ENCODE data around the gene TMEM269.
"Not testable (repeated sequence)": the region's sequence is repeated elsewhere in the genome, so short reads cannot be mapped to it uniquely, and the experiment has no call there.

TMEM269 gene

DNA sequence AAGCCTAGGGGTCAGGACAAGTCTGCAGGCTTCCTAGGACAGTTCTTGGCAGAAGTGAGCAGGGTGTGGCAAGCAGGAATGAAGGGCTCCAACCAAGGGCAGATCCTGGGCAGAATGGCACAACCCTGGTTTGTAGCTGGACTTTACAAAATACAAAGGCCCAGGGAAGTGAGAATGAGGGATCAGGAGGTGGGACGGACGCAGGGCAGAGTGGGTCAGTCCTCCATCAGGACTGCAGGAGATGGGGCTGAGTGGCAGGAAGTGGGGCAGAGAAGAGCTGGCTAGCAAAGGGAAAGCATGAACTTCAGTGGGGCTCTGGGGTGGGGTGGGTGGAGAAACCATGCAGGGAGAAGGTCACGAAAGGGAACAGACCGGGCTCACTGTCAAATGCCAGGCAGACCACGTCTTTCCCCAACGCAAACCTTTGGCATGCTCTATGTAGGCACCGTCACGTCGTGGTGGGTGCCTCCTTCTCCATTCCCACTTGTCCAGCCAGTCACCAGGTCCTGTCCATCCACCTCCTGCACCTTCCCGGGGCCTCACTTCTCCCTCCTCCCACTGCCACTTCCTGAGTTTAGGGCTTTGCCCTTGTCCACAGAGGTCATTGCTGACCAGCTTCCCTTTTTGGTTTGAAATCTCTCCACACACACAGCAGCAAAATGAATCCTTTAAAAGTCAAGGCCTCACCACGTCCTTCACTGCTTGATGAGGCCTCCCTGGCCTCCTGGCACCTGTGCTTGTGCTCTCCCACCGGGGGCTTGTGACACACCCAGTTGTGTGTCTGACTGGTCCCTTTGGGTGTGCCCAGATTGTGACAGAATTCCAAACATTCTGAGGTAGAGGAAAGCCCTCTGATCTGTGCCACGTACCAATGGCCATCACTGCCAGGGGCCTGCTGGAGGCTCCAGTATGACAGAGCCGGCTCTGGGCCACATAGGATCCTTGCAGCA, 36.1 kb upstream of the TMEM269 start:
- DNase-seq: no peak

DNA sequence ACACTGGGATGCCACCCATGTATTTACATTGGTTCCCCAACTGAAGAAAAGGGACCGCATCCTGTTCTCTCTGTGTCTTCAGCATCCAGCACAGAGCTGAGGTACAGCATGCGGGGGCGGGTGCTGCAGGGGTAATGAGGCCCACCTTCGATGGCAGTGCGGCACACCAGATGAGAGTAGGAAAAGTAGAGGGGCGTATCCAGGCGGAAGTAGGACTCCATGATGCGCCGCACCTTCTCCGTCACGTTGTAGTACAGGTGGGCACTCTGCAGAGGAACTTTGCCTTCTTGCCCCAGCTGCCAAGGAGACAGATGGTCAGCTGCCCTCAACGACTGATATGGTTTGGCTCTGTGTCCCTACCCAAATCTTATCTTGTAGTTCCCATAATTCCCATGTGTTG, 34.8 kb upstream of the TMEM269 start:
- DNase-seq: no peak

DNA sequence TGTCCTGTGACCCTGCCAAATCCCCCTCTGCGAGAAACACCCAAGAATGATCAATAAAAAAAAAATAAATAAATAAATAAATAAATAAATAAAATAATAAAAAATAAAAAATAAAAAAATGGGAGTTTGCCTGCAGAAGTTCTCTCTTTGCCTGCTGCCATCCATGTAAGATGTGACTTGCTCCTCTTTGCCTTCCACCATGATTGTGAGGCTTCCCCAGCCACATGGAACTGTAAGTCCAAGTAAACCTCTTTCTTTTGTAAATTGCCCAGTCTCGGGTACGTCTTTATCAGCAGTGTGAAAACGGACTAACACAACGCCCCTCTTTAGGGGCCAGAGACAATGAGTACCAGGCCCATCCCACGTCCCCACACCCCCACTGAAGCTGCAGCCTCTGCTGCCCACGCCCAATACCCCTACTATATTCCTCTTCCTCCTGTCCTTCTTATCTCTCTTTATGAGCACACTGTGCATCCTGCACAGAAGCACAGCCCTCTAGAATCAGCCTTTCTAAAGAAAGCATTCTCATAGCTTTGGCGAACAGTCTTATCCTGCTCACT, 33.2 kb upstream of the TMEM269 start:
- DNase-seq: not testable (repeated sequence)

DNA sequence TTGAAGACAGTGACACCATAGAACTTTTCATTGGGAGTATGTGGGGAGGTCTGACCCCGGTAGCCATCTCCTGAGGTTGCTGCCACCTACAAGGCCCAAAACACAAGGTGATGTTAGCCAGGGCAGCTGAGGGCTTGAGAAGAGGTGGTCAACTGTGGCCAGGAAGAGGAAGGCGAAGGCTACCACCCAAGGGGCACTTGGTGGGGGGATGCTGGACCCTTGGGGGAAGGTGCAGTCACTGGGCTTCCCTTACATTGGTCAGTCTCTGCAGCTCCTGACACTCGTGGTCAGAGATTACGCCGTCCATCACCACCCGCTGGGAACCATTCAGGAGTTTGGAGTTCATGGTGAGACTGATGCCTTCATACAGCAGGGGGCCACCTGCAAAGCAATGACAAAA, 32.5 kb upstream of the TMEM269 start:
- no peak for DNase-seq

DNA sequence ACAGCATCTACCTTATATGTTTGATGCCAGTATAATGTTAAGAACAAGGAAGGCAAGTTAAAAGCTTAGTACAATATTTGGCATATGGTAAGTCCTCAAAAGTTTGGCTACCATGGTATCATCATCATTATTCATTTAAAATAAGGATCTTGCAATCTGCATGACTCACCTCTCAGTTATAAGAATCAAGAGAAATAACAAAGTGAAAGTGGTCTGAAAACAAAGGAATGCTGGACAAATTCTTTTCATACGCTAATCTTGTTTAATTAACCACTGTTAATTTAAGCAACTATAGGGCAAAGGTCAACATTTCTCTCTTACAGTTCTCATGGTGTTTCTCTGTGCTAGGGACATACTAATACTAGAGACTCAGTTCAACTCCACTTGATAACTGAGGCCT, 31.7 kb upstream of the TMEM269 start:
- no peak for DNase-seq

DNA sequence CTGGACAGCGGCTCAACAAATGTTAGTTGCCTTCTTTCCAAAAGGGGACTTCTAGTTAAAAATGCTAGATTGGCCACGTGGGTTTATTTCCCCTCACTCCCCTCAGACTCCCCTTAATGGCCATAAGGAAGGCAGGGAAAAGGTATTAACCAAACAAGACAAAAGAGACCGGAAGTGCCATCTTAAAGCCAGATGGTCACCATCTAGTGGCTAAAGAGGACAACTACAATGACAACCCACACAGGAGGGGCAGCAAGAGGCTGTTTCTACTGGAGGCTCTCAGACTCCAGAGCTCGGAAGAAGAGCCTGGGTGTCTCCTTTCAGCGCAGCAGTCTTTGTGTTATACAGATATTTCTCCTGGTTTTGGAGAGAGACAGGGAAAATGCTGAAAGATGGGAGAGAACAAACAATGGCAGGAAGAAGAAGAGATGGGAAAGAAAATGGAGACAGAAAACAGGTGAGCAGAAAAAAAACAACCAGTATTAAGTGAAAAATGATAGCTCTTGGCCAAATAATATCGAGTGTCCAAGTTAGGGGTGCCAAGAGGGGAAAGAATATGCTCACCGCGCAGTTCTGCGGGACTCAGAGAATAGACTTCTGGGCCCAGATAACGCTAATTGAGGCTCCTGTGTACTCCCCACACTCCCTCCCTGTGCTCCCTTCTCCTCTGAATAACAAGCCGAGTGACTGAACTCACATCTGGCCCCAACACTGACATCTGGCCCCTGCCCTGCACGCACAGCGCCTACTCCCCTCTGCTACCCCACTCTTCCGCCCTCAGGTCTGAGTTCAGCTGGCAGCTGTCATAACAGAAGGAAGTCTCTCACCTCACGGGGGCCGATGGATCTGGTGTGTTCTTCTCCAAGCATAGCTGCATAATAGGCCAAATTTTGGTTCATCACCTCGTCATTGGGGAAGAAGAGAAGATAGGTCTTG, 27.6 kb upstream of the TMEM269 start:
- DNase-seq: no peak

DNA sequence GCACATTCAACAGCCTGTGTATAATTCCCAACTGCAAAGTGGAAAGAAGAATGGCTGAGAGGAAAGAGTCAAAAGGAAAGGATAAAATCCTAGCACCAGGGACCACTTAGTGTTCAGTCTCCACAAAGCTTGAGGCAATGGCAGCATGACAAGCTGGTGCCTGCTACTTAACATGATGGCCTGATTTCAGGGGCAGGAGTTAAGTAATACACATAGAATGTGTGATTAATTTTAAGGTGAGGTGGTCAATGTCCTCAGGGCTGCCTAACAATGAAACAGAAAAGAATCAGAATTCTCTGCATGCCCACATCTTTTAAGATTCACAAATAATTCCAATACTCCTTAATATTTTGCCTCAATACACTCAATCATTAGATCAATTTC, 26.9 kb upstream of the TMEM269 start:
- DNase-seq: no peak

DNA sequence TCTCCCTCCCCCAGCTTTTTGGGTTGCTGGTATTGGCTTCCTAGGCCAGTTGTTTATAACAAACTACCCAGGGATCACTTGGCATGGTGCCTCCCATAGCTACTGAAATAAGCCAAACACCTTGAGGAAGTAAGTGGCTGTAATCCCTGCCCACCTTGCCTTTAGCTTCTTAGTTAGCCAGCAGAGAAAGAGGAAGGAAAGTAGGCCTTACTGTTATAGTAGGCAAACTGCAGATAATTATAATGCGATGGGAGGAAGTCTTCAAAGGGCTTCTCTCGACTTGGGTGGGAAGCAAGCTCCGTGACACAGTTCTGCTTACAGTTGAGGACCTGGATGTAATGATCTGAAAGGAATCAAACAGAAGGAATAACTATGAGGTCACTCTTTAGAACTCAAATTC, 26.1 kb upstream of the TMEM269 start:
- no peak for DNase-seq

DNA sequence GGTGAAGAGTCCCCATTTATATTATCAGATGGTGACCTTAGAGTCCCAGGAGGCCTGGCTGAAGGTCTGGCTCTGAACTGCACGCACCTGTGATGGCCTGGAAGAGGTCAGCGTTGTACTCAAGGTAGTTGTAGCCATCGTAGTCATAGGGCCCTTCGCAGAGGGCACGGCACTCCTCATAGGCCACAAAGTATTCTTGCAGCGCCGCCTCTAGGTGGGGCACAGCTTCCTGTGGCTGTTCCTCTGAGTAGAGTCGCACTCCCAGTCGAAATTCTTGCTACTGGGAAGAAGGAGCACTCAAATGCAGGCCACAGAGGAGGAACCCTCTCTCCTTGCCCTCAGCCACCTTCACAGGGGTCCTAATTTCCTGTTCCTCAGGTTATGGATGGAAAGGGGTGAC, 25.7 kb upstream of the TMEM269 start:
- no peak for DNase-seq

DNA sequence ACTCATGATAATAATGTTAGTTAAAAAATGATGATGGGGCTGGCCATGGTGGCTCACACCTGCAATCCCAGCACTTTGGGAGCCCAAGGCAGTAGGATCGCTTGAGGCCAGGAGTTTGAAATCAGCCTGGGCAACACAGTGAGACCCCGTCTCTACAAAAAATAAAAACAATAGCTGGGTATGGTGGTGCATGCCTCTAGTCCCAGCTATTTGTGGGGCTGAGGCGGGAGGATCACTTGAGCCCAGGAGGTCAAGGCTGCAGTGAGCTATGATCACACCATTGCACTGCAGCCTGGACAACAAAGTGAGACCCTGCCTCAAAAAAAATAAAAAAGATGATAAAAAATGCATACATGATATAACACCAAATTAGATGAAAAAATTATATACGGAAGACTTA, 23.2 kb upstream of the TMEM269 start:
- no peak for DNase-seq

DNA sequence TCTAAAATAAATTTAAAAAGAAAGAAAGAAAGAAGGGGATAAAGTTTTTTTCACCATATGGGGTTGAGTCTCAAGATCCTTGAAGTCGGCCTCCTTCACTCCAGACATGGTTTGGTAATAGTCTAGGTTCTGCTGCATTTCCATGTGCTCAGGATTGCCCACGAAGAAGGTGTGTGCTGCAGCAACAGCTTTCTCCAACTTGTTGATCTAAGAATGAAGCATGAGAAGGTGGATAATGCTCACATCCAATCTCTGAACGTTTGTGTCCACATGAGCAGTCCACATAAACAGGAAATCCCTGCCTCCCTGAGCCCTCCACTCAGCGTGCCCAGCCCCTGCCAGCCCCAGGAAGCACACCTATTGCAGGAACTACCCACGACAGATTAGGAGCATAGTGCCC, 22.5 kb upstream of the TMEM269 start:
- no peak for DNase-seq

DNA sequence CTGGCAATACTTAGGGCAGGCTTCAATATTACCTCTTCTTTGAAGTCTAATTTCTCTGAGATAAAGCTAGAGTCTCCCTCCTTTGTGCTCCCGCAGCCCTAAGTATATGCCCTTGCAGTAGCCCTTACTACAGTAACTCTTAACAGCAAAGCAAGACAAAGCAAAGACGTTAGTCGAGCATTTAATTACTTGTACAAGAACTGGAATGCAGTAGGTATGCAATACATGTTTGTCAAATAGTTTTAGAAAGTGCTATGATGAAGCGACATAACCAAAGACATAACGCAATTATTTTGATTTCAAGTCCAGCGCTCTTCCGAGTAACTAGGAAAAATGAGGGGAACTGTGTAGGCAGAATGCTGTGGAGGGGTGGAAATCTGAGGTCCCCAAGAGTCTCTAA, 19.5 kb upstream of the TMEM269 start:
- no peak for DNase-seq

DNA sequence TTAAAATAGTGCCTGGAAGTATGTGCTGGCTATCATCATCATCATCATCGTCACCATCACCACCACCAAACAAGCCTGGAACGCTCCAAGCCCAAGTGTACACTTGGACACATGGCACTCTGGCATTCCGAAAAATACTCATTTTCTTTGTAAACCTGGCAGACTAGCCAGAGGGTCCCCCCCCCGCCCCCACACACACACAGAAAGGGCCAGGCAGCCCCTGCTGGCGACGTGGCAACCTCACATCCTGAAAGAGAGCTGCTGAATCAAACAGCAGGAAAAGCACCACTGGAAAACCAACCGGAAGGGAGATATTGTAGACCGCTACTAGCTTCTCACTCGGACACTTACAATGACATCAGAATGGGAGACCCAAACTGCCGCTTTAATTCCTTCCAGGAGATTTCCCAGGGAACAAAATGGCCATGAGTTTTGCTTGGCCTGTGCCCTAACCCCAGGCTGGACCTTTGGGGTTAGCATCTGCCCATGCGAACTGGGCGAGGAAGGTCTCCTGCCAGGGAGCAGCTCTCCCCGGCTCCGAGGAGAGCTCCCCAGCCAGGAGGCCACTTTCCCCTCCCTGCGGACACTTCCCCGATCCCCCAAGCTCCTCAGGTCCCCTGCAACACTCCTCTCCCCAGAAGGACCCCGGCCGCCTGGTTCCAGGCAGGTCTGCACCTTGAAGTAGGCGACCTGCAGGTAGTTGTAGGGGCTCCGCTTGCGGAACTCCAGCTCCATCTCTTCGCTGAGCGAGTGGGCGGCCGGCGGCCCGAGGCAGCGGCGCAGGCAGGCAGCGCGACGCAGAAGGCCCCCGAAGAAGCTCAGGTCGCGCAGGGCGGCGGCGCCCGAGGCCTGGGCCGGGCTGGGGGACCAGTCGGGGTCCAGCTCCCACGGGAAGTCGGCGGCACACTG, 18.7 kb upstream of the TMEM269 start:
- peak; percentile 21 to 40 for DNase-seq

DNA sequence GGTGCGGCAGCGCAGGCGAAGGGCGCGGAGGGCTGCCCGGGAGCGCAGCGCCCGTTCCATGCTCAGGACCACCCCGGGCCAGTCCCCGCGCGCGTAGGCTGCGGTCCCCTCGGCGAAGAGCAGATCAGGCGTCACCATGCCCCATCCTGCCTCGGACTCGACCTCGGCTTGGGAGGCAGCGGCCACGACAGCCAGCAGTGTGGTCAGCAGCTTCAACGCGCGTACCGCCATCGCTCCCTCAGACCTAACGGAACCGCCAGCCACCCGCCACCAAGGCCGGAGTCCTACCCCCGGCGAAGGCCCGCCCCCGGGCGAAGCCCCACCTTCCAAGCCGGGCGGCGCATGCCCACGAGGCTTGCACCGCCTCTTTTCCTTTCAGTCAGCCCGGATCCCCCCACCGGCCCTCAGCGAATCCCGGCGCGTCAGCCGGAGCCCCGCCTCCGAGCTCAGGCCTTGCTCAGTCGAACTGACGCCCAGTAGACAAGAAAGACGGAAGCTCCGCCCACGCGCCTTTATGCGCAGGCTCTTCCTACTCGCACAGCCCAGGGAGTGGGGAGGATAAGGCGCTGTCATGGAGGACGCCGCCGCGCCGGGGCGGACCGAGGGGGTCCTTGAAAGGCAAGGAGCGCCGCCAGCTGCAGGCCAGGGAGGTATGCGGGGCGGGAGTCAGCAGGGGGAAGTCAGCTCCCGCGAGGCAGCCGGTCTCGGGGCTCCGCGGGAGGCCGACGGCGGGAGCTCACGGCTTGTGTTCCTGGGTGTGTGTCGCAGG, 17.9 kb upstream of the TMEM269 start, which contains the start of the genes C1orf50 and P3H1:
Gene C1orf50, plus strand, starts transcription at position 509 of the 769 bp plus-strand sequence. Its CDS starts 63 bp downstream, at position 572.
Gene P3H1, minus strand, starts transcription at position 288 of the 769 bp plus-strand sequence. Its CDS starts 57 bp downstream, at position 231.
- peak; percentile 99 to 100 for DNase-seq

DNA sequence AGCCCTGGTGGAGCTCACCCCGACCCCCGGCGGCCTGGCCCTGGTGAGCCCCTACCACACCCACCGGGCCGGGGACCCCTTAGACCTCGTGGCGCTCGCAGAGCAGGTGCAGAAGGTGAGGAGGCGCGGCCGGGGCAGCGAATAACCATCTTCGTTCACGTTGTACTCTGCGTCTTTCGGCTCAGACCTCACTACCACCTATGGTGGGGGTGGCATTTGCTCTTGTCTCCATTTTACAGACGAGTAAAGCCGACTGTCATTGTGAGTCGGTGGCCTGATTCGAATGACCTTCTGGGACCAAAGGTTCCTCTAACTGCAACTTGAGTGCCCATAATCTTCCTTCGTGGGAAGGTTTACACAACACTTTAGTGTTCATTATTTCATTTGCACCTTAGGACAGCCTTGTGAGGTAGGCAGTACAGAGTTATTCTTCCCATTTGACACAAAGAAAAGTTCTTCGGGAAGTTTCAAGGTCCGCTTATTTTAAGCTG, 17.2 kb upstream of the TMEM269 start:
- DNase-seq: no peak

DNA sequence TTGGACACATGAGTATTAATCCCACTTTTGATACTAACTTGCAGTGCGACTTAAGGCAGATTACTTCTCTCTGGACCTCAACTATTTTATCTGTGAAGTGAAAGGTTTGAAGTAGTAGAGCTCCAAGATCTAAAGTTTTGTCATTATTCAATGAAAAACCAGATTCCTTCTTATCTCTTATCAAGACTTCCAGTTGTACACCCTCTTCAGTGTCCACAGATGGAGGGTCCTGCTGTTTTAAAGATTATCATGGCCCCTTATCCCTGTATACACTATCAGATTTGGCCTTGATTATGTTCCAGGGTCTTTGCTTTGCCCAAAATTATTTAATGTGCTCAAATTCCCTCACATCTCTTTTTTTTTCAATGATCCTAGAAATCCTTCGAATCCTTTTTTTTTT, 16.6 kb upstream of the TMEM269 start:
- DNase-seq: no peak

DNA sequence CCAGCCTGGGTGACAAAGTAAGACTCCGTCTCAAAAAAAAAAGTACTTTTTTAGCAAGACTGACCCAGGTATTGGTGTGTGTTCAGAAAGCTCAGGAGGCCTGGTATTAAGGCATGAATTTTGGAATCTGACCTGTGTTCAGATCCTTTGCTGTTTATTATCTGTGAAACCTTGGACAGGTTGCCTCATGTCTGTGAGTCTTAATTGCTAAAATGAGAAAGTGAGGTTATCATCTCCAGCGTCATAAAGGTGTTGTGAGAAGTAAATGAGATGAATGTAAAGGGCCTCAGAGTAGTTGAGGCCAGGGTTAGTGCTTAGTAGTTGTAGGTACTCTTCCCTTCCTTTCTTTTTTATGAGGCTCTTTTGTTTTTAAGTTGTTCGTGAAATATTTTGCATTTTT, 15.0 kb upstream of the TMEM269 start:
- DNase-seq: no peak

DNA sequence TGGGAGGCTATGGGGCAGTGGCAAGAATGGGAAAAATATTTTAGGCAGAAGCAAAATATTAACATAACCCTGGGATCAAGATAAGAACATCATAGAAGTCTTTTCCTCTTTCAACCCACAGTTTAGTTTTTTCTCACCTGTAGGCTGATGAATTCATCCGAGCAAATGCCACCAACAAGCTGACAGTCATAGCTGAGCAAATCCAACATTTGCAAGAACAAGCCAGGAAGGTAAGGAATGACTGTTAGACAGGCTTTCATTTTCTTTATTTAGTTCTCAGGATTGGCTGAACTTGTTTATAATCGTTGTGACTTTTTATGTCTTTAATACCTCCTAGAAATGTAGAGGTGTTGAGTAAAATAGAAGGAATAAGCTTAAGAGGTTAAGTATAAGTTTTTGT, 11.4 kb upstream of the TMEM269 start:
- DNase-seq: no peak

DNA sequence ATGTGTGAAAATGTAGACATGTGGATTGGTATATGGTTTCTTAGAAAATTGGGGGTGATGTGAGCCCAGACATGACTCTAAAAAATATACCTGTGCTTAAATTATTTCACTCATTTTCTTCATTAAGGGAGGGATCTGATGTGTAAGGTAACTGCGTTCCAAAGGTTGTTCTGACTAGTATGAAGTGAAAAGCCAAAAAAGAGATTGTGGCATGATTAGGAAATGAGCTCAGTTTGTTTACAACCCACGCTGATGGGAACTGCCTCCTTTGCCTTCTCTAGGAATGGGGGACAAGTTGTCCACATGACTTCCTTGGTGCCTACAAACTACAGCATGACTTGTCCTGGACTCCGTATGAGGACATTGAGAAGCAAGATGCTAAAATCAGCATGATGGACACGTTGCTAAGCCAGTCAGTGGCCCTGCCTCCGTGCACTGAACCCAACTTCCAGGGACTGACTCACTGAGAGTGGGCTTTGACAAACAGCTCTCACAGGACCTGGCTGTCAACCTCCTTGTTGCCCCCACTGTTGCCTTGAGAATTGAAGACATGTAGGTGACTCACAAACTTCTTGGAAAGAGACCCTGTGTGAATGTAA, 9.8 kb upstream of the TMEM269 start:
- DNase-seq: no peak

DNA sequence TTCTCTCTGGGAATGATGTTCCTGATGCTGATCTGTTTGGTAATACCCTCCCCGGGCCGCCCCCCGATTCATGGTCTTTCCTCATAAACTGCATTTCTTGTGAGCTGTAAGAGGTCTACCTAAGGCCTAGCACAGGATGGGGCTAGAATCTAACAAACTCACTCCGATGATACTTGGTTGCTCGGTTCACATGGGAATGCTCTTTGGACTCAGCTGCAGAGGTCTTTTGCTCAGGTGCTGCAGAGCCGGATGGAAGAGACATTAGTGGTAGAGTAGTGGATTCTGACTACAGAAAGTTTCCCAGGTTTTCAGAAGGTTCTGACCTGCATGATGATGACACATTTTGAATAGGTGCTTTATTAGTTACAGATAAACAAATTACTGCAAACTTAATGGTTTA, 8.3 kb upstream of the TMEM269 start:
- no peak for DNase-seq

DNA sequence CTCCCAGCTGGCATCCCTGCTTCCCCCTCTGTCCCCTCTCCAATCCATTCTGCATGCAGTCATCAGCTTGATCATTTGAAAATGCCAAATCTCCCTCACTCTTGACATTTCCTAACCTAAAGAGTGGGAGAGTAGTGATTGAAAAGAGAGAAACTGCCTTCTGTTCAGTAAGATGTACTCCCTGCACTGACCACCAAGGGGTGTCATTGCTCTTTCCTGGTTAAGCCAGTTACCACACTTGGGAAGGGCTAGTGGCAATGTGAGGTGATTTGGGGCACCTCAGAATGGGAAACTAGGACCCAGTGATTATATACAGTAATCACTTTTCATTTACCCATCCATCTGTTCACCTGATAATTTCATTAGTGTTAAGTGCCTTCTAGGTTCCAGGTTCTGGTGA, 6.9 kb upstream of the TMEM269 start:
- DNase-seq: no peak
